ENCODE measurements around the gene GPX8.

GPX8 gene

DNA sequence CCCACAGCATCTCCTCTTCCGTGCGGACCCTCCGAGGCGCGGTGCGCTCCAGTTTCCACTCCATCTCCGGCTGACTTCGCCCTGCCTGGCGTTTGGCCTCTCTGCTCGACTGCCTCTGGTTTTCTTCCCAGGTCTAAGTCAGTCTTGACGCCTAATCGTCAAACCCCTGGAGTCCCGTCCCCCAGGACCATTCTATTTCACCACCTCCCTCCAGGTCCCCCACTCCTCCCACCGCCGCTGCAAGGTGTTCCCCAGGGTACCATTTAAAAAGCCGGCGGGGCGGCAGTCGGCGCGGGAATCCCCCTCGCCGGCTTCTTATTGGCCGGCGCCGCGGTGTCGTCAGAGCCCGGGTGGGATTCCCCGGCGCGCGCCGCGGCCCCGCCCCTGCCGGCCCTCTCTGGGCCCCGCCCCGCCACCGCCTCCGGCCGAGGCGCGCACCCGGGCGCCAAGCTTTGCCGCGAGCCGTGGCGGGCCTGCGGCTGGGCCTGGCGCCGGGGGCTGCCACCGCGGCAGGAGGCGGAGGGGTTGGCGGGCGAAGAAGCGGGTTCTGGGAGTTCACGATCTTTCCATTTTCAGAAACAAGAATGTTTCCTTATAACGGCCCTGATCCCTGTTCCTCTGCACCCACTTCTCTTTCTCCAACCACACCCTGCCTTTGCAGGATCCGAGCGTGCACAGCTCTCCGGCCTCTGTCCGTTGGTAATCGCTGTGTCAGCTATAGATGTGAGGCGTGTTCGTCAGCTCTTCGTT, 13.1 kb downstream of the GPX8 start, which contains the start of gene CDC20B:
Gene CDC20B (minus strand): TSS at position 241 of the 750 bp plus-strand sequence. CDS start 177 bp downstream, at position 64.
- peak; percentile 63 for DNase-seq (ENCODE audit: low spot score)

GRCh38 chr5:55173687-55174230, 13.8 kb downstream of the GPX8 start:
- no peak for DNase-seq (ENCODE audit: low spot score)

DNA sequence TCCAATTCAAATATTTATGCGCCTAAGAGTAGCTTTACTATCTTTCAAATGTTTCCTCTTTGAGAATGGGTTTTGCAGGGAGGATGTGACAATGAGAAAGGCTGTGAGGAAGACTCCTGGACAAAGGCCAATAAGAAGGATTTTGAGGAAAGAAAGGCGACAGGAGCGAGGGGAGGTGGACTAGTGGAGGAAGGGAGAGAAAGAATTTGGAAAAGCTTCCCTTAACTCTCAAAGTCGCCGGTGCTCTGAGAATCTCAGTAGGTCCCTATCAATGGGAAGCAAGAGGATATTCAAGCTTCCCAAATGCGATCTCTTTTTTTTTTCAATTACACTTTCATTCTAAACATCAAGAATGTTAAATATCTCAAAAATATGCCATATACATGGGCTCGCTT, 15.8 kb downstream of the GPX8 start:
- DNase-seq (ENCODE audit: low spot score): no peak

DNA sequence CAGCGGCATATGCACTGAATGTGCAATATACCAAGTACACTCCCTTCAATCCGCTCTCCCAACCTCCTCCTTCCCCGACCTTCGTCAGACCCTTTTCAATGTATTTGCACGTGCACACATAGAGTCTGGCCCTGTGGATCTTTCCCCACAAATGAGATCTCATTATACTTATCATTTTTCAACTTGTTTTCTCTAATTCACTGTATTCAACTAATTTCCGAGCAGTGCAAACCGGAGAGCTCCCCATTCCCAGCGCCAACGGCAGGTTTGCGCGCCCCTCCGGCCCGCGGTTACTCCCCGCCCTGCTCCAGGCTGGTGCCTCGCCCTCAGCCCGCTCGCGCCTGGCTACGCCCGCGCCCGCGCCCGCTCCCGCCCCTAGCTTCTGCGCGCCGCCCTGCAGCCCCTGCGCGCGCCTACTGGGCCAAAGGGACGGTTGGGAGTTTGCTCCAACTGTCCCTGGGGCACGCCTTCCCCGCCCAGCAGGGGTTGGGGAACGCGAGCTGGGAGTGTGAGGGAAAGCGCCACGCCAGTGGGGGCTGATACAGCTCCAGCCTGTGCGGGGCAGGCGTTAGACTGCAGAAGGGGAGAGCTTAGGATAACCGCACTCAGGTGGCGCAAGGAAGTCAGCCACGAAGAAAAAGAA, 16.3 kb downstream of the GPX8 start:
- DNase-seq (ENCODE audit: low spot score): no peak

GRCh38 chr5:55177078-55177477, 17.1 kb downstream of the GPX8 start:
- no peak for DNase-seq (ENCODE audit: low spot score)

DNA sequence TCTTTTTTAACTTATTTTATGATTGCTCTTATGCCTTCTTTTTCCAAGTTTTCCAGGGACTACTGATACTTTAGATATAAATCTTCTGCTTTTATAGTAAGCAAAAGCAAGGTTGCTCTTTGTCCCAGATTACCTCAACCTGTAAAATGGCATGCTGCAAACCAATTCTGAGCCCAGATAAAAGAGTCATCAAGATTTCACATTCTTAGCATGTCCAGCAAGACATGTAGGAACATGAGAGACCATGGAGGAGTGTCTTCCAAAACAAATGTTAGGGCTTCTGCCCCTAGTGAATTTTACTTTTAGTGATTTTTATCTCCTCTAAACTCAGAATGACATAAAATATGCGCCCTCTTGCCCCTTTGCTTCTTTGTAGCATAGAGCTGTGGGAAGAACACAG, 20.0 kb downstream of the GPX8 start:
- no peak for DNase-seq (ENCODE audit: low spot score)

DNA sequence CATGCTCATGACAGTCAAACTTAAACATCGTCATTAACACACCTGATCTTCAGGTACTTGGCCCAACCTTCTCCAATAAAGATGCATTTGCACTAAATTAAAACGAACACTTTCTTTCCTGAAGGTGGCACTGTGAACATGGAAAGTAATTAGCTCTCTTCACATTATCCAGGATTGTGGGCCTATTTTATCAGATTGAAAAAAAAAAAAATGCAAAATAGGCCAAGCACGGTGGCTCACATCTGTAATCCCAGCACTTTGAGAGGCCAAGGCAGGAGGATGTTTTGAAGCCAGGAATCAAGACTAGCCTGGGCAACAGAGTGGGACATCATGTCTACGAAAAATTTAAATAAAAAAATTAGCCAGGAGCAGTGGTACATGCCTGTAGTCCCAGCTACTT, 27.4 kb downstream of the GPX8 start:
- DNase-seq (ENCODE audit: low spot score): no peak

DNA sequence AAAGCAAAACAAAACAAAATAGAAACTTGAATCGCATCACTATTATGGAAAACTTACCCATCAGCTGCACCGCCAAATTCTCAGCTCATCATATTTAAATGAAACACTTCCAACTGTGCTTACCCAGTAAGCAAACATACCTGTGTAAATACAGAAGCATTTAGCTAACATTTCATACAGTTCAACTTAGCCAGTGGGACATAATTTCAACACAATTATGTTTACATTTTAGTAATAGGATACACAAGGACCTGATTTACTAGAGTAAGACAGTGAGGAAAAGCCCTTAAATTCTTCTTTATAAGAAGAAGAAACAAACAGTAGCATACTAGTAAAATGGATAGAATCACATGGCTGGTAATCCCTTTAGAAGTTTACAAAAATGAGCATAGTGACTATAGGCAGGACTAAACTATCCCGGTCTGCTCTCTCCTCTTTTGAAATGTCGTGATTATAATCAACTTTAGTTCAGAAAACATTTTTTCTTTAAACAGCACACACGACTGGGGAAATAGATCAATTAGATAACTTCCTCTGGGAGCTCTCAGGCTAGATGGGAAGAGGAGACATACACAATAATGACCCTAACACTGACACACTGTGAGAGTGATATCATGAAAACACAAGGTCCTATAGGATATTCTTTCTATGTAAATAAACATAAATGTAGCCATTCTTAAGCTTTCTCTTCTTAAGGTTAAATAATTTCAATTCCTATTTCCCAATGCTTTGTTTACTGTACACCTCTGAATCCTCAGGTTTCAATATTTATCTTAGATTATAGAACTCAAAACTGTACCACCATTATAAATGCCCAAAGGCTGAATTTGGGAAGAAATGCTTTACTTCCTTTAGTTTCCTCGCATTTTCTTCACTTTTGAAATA, 28.9 kb downstream of the GPX8 start:
- no peak for DNase-seq (ENCODE audit: low spot score)

GRCh38 chr5:55191165-55191564, 31.2 kb downstream of the GPX8 start:
- DNase-seq (ENCODE audit: low spot score): no peak

GRCh38 chr5:55205001-55205400, 45.0 kb downstream of the GPX8 start:
- DNase-seq (ENCODE audit: low spot score): no peak

DNA sequence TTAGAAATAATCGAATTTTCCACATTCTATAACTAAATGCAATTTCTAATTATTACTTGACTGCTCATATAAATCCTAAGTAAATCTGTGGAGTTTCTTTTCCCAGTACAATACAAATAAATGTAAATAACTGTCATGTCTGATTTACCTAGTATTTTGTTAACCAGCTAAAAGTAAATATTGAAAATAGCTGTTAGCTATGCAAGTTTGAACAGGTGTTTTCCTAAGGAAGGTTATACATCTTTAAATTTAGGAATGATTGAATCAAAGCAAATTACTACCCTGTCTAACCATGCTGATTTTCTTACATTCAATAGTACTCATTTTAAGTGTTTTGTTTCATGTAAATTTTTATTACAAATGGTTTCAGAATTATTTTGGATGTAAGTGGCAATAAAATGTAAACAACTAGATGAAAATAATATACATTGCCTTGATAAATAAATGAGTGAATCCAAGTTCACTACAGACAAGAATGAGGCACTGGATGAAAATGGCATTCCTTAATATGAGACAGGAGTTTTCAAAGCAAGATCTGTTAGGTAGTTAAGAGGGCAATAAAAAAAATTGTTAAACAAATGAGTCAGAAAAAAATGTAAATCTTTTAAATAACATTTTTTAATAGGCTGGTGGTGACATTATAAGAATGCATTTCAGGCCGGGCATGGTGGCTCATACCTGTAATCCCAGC, 51.4 kb downstream of the GPX8 start:
- DNase-seq (ENCODE audit: low spot score): no peak
